Gastrocnemius medialis (tissue), 4 donors: ENCODE results near the gene PLCL1. TPM values are rescaled to one million over a fixed set of nuclear protein-coding genes. Genes with fewer than 3 reads are reported as not detected.

Source experiments
- ATAC-seq, 2 donors: fragments of 150-250 bp; one replicate each; pipeline ENCODE4 v1.9.1; 2016
- DNase-seq, 2 donors: peaks; one replicate each; pipeline ENCODE4 v3.0.0-alpha.2; 2019
- H3K27ac ChIP-seq, 4 donors: fragments of 200-600 bp; sonication (generic); 1 replicate in 1 of 4; 2 replicates in 3 of 4; pipeline ENCODE4 v1.5.1; 2016 to 2018; ENCODE audit warnings: mild to moderate bottlenecking in 2 of 4, moderate library complexity in 1 of 4
- H3K27me3 ChIP-seq, 3 donors: fragments of 200-600 bp; sonication (generic) in 2 of 3; 1 replicate in 1 of 3; 2 replicates in 2 of 3; pipeline versions ENCODE4 v1.5.1 to v1.6.0; 2016 to 2019; ENCODE audit warnings: mild to moderate bottlenecking in 1 of 3, moderate library complexity in 1 of 3
- H3K36me3 ChIP-seq, 2 donors: fragments of 200-600 bp; sonication (generic) in 1 of 2; one replicate each; pipeline ENCODE4 v1.5.1; 2017 to 2018
- H3K4me1 ChIP-seq, 2 donors: fragments of 200-600 bp; sonication (generic) in 1 of 2; one replicate each; pipeline ENCODE4 v1.5.1; 2016 to 2017; ENCODE audit warnings: mild to moderate bottlenecking in 2 of 2
- H3K4me3 ChIP-seq, 4 donors: fragments of 200-600 bp; sonication (generic) in 3 of 4; 1 replicate in 1 of 4; 2 replicates in 3 of 4; pipeline ENCODE4 v1.5.1; 2016 to 2019; ENCODE audit warnings: mild to moderate bottlenecking in 2 of 4
- H3K9me3 ChIP-seq, 3 donors: fragments of 200-600 bp; sonication (generic) in 2 of 3; 1 replicate in 1 of 3; 2 replicates in 2 of 3; pipeline ENCODE4 v1.5.1; 2016 to 2019
- CTCF ChIP-seq, 5 experiments: fragments of 450-650 bp in 3 of 5; fragments of 200-600 bp in 2 of 5; sonication (generic) in 2 of 5; IDR thresholded peaks in 4 of 5; conservative IDR thresholded peaks in 1 of 5; 1 replicate in 4 of 5; 2 replicates in 1 of 5; pipeline ENCODE4 v1.5.1; 2016 to 2019; ENCODE audit warnings: antibody characterized with exemption in 5 of 5, mild to moderate bottlenecking in 3 of 5, moderate library complexity in 3 of 5
- POLR2A ChIP-seq, 2 donors: fragments of 450-650 bp; IDR thresholded peaks; one replicate each; pipeline ENCODE4 v1.6.1; 2017; ENCODE audit warnings: antibody characterized with exemption in 2 of 2, mild to moderate bottlenecking in 2 of 2, moderate library complexity in 2 of 2
- in situ Hi-C, 4 donors: fragments of 200-750 bp; cut with MboI; loops; one replicate each; pipeline versions ENCODE4 v1.15.0 to v1.8.0; 2017; ENCODE audit warnings: low sequenced_read_pairs in 4 of 4
- intact Hi-C: fragments of 100-400 bp; cut with DNase I; formaldehyde crosslinking; loops from one replicate; pipeline ENCODE4 v1.15.1; 2023; ENCODE audit warnings: low total_unique reads
- total RNA-seq, 4 donors: library from RNA; depleted of rRNA; stranded (reverse); fragments of >200 nt; gene quantifications; one replicate each; pipeline versions ENCODE4 v1.1.0 to v1.2.3, GENCODE V29; 2016

The PLCL1 gene
- total RNA-seq, 4 donors from 2014 or later, result 5.9 to 10.7 (median 9.8) TPM

GRCh38 chr2:198044777-198045176 is 240.4 kb downstream of the PLCL1 start:
- peaks cover 4 to 5% of the 10 kb centered on the region in 2 donors for H3K4me1 ChIP-seq
- intact Hi-C loops, result no loop called here
- ATAC-seq, result no peak
- no peaks in the 10 kb centered on the region for H3K36me3 ChIP-seq
- no peak overlapping the region for H3K27ac ChIP-seq
- TF ChIP-seq CTCF (IDR thresholded peaks at IDR 0.05 in 4 of 5, conservative IDR thresholded peaks at IDR 0.05 in 1 of 5), result no peak
- no peak for TF ChIP-seq POLR2A (IDR thresholded peaks at IDR 0.05)
- no peak for DNase-seq
- no peak overlapping the region for H3K4me3 ChIP-seq
- H3K9me3 ChIP-seq, result no peaks in the 10 kb centered on the region
- H3K27me3 ChIP-seq, result no peaks in the 10 kb centered on the region
- in situ Hi-C loops, result no loop called here

GRCh38 chr2:198045227-198045626 is 240.8 kb downstream of the PLCL1 start:
- H3K27me3 ChIP-seq, result no peaks in the 10 kb centered on the region
- DNase-seq, result no peak
- TF ChIP-seq CTCF (IDR thresholded peaks at IDR 0.05 in 4 of 5, conservative IDR thresholded peaks at IDR 0.05 in 1 of 5) (no peak), POLR2A (IDR thresholded peaks at IDR 0.05) (no peak)
- no peak overlapping the region for H3K4me3 ChIP-seq
- H3K36me3 ChIP-seq, result no peaks in the 10 kb centered on the region
- H3K9me3 ChIP-seq, result no peaks in the 10 kb centered on the region
- H3K27ac ChIP-seq, result no peak overlapping the region
- in situ Hi-C loops, result no loop called here
- H3K4me1 ChIP-seq, result peaks cover 4 to 5% of the 10 kb centered on the region in 2 donors
- ATAC-seq, result no peak
- intact Hi-C loops, result no loop called here

- peak; percentile 74 to 81 for ATAC-seq
- TF ChIP-seq CTCF (IDR thresholded peaks at IDR 0.05 in 4 of 5, conservative IDR thresholded peaks at IDR 0.05 in 1 of 5) (no peak), POLR2A (IDR thresholded peaks at IDR 0.05) (no peak)
- intact Hi-C loops, result loop anchor here (10.0 kb wide), 1 partner anchor 248 kb away; the partner anchor contains the start of gene PLCL1
- Histone ChIP-seq H3K4me1 (peaks cover 14 to 31% of the 10 kb centered on the region in 2 donors), H3K27ac (peak overlapping the region in 3 of 4 donors; percentile 14 to 38 (median 33)), H3K9me3 (no peaks in the 10 kb centered on the region), H3K27me3 (no peaks in the 10 kb centered on the region), H3K36me3 (no peaks in the 10 kb centered on the region), H3K4me3 (no peak overlapping the region)
- in situ Hi-C loops, result no loop called here
- DNase-seq, result no peak
These were observed 248.3 kb downstream of the PLCL1 start for GRCh38 chr2:198052741-198053140.

GRCh38 chr2:198053148-198053547 is 248.8 kb downstream of the PLCL1 start:
- Histone ChIP-seq H3K27ac (peak overlapping the region in 2 of 4 donors; percentile 33 to 38), H3K4me1 (peaks cover 14 to 34% of the 10 kb centered on the region in 2 donors), H3K36me3 (no peaks in the 10 kb centered on the region), H3K9me3 (no peaks in the 10 kb centered on the region), H3K27me3 (no peaks in the 10 kb centered on the region), H3K4me3 (no peak overlapping the region)
- in situ Hi-C loops (no loop called here), intact Hi-C loops (loop anchor here (10.0 kb wide), 1 partner anchor 248 kb away; the partner anchor contains the start of gene PLCL1)
- no peak for ATAC-seq
- TF ChIP-seq POLR2A (IDR thresholded peaks at IDR 0.05) (no peak), CTCF (IDR thresholded peaks at IDR 0.05 in 4 of 5, conservative IDR thresholded peaks at IDR 0.05 in 1 of 5) (no peak)
- DNase-seq, result no peak

- no peaks in the 10 kb centered on the region for H3K9me3 ChIP-seq
- ATAC-seq (no peak), DNase-seq (no peak)
- in situ Hi-C loops, result no loop called here
- H3K27ac ChIP-seq, result peak overlapping the region in 2 of 4 donors; percentile 33 to 38
- no peak overlapping the region for H3K4me3 ChIP-seq
- no peaks in the 10 kb centered on the region for H3K36me3 ChIP-seq
- H3K27me3 ChIP-seq, result no peaks in the 10 kb centered on the region
- peaks cover 10 to 31% of the 10 kb centered on the region in 2 donors for H3K4me1 ChIP-seq
- intact Hi-C loops, result loop anchor here (10.0 kb wide), 1 partner anchor 249 kb away; the partner anchor contains the start of gene PLCL1
- TF ChIP-seq POLR2A (IDR thresholded peaks at IDR 0.05) (no peak), CTCF (IDR thresholded peaks at IDR 0.05 in 4 of 5, conservative IDR thresholded peaks at IDR 0.05 in 1 of 5) (no peak)
These were observed 249.4 kb downstream of the PLCL1 start for GRCh38 chr2:198053776-198054175.
